Breast epithelium (tissue), 3 donors: Measurements from ENCODE around the gene THAP5.

ENCODE experiments used
- POLR2A ChIP-seq: fragments of 450-650 bp; IDR thresholded peaks from one replicate; pipeline ENCODE4 v1.6.1; 2016; ENCODE audit warnings: antibody characterized with exemption, mild to moderate bottlenecking, moderate library complexity
- POLR2AphosphoS5 ChIP-seq, 3 donors: sonication (generic); formaldehyde crosslinking; IDR thresholded peaks; one replicate each; pipeline ENCODE4 v1.6.1; 2017; ENCODE audit warnings: antibody characterized with exemption in 3 of 3
- TF ChIP-seq, protein P1 (sequence below), 3 donors: fragments of 450-650 bp; IDR thresholded peaks; one replicate each; pipeline ENCODE4 v1.5.1; 2016 to 2017; ENCODE audit warnings: antibody characterized with exemption in 3 of 3, mild to moderate bottlenecking in 3 of 3, moderate library complexity in 3 of 3

DNA sequence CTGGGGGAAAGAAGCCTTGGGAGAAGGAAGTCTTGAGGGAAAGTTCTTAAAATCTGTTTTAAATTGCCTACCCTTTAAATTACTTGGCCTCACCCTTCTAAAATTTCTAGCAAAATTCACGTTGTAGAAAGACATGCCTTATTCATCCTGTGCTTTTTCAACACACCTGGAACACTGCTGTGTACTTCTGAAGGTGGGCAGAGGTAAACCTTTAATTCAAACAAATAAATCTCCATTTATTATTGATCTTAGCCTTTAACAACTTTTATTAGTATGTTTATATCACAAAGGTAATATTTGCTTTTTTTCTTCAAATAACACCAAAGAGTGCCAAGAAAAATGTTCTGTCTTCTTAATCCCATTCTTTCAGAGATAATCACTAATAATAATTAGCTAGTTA, 30.9 kb upstream of the THAP5 start:
- TF ChIP-seq, protein P1, sequence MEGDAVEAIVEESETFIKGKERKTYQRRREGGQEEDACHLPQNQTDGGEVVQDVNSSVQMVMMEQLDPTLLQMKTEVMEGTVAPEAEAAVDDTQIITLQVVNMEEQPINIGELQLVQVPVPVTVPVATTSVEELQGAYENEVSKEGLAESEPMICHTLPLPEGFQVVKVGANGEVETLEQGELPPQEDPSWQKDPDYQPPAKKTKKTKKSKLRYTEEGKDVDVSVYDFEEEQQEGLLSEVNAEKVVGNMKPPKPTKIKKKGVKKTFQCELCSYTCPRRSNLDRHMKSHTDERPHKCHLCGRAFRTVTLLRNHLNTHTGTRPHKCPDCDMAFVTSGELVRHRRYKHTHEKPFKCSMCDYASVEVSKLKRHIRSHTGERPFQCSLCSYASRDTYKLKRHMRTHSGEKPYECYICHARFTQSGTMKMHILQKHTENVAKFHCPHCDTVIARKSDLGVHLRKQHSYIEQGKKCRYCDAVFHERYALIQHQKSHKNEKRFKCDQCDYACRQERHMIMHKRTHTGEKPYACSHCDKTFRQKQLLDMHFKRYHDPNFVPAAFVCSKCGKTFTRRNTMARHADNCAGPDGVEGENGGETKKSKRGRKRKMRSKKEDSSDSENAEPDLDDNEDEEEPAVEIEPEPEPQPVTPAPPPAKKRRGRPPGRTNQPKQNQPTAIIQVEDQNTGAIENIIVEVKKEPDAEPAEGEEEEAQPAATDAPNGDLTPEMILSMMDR (IDR thresholded peaks at IDR 0.05): no peak
- no peak for TF ChIP-seq POLR2A
- no peak for TF ChIP-seq POLR2AphosphoS5 (IDR thresholded peaks at IDR 0.05)
